Left hindlimb (tissue), 1 donor: ENCODE results near the gene FIGNL1.

ENCODE experiments used
- DNase-seq: peaks from one replicate; pipeline ENCODE4 v3.0.0-alpha.2; 2018

Gene FIGNL1

GRCh38 chr7:50394315-50394714 lies 55.8 kb downstream of the FIGNL1 start:
- DNase-seq, result no peak
